Ishikawa (cell line): Measurements from ENCODE around the gene RIPK4.

ENCODE experiments used
- CEBPB ChIP-seq: IDR thresholded peaks from 2 replicates; pipeline ENCODE4 v1.6.1; 2012
- CREB1 ChIP-seq: IDR thresholded peaks from 2 replicates; pipeline ENCODE4 v1.6.1; 2012; ENCODE audit warnings: low read depth
- EGR1 ChIP-seq: IDR thresholded peaks from 2 replicates; pipeline ENCODE4 v1.6.1; 2012
- EP300 ChIP-seq: IDR thresholded peaks from 2 replicates; pipeline ENCODE4 v1.6.1; 2012; ENCODE audit warnings: borderline replicate concordance
- FOXM1 ChIP-seq: IDR thresholded peaks from 2 replicates; pipeline ENCODE4 v1.6.1; 2012; ENCODE audit warnings: low read depth, borderline replicate concordance
- NFIC ChIP-seq: IDR thresholded peaks from 2 replicates; pipeline ENCODE4 v1.6.1; 2012
- RAD21 ChIP-seq: IDR thresholded peaks from 2 replicates; pipeline ENCODE4 v1.6.1; 2012; ENCODE audit warnings: low read depth
- TAF1 ChIP-seq: IDR thresholded peaks from 2 replicates; pipeline ENCODE4 v1.6.1; 2012; ENCODE audit warnings: low read depth, mild to moderate bottlenecking
- TCF12 ChIP-seq: IDR thresholded peaks from 2 replicates; pipeline ENCODE4 v1.6.1; 2012; ENCODE audit warnings: low read depth
- TEAD4 ChIP-seq: IDR thresholded peaks from 2 replicates; pipeline ENCODE4 v1.6.1; 2012
- YY1 ChIP-seq: IDR thresholded peaks from 2 replicates; pipeline ENCODE4 v1.6.1; 2012; ENCODE audit warnings: low read depth
- ZBTB7A ChIP-seq: IDR thresholded peaks from 2 replicates; pipeline ENCODE4 v1.6.1; 2012; ENCODE audit warnings: low read depth
- TF ChIP-seq, protein P1 (sequence below): IDR thresholded peaks from 2 replicates; pipeline ENCODE4 v1.6.1; 2012
- TF ChIP-seq, protein P2 (sequence below): IDR thresholded peaks from 2 replicates; pipeline ENCODE4 v1.6.1; 2012
- TF ChIP-seq, protein P3 (sequence below): IDR thresholded peaks from 2 replicates; pipeline ENCODE4 v1.6.1; 2012; ENCODE audit warnings: low read depth, mild to moderate bottlenecking

The RIPK4 gene

GRCh38 chr21:41715649-41716281, 51.1 kb downstream of the RIPK4 start:
- TF ChIP-seq EGR1 (no peak), RAD21 (no peak), EP300 (no peak), YY1 (no peak), ZBTB7A (no peak), NFIC (no peak), CEBPB (no peak), FOXM1 (no peak), TAF1 (no peak), TEAD4 (no peak), TCF12 (no peak), CREB1 (no peak)
- TF ChIP-seq, protein P1, sequence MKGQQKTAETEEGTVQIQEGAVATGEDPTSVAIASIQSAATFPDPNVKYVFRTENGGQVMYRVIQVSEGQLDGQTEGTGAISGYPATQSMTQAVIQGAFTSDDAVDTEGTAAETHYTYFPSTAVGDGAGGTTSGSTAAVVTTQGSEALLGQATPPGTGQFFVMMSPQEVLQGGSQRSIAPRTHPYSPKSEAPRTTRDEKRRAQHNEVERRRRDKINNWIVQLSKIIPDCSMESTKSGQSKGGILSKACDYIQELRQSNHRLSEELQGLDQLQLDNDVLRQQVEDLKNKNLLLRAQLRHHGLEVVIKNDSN: no peak
- TF ChIP-seq, protein P2, sequence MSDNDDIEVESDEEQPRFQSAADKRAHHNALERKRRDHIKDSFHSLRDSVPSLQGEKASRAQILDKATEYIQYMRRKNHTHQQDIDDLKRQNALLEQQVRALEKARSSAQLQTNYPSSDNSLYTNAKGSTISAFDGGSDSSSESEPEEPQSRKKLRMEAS: no peak
- TF ChIP-seq, protein P3, sequence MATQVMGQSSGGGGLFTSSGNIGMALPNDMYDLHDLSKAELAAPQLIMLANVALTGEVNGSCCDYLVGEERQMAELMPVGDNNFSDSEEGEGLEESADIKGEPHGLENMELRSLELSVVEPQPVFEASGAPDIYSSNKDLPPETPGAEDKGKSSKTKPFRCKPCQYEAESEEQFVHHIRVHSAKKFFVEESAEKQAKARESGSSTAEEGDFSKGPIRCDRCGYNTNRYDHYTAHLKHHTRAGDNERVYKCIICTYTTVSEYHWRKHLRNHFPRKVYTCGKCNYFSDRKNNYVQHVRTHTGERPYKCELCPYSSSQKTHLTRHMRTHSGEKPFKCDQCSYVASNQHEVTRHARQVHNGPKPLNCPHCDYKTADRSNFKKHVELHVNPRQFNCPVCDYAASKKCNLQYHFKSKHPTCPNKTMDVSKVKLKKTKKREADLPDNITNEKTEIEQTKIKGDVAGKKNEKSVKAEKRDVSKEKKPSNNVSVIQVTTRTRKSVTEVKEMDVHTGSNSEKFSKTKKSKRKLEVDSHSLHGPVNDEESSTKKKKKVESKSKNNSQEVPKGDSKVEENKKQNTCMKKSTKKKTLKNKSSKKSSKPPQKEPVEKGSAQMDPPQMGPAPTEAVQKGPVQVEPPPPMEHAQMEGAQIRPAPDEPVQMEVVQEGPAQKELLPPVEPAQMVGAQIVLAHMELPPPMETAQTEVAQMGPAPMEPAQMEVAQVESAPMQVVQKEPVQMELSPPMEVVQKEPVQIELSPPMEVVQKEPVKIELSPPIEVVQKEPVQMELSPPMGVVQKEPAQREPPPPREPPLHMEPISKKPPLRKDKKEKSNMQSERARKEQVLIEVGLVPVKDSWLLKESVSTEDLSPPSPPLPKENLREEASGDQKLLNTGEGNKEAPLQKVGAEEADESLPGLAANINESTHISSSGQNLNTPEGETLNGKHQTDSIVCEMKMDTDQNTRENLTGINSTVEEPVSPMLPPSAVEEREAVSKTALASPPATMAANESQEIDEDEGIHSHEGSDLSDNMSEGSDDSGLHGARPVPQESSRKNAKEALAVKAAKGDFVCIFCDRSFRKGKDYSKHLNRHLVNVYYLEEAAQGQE: no peak

DNA sequence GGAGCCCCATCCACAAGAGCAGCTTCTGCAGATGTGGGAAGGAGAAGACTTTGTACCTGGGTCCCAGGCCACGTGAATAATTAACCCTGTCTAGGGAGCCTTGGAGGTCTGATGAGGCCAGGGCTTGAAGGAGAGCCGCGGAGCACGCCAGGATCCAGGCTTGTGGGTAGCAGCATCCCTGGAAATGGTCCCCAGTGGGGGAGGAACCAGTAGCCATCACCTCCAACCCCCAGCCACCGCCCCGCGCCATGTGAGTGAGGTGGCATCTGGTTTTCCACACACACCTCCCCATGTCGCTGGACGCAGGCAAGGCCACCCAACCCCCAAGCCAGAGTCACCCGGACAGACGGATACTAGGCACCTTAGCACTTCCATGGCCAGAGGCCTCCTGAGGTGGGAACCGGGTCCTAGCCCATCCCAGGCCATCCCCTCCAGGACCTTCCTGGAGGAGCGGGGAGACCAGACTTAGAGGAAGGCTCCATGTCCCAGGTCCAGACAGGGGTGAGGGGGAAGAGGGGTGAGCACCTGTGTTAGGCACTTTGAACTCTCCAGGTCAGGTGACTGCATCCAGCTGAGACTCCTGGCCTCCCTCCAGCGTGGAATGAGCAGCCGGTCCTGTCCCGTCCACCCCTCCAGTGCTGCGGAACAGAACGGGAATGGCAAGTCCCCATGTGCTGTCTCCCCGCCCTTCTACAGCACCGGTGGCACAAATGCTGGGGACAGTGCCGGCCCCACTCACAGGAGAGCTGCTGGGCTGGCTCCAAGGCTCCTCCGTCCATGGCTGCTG, 53.2 kb downstream of the RIPK4 start:
- TF ChIP-seq CEBPB: no peak
- TF ChIP-seq, protein P1: peak; percentile 39; the same call in 1 of the 2 replicates

DNA sequence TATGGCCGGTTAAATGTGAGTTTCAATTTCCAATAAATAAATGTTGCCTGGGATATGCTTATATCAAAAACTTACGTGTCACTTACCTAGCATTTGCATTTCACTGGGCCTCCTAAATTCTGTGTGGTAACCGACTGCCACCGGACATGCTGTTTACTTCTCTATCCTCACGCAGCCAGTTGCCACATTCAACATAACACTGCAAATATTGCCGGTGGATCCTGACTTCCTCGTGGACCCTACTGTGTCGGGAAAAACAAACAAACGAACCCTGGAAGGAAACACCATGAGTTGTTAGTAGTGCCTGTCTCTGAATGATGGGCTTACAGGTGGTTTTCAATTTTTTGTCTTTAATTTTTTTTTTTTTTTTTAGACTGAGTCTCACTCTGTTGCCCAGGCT, 54.1 kb downstream of the RIPK4 start:
- TF ChIP-seq FOXM1 (no peak), TAF1 (no peak), TEAD4 (no peak), ZBTB7A (no peak), CEBPB (no peak), CREB1 (no peak), YY1 (no peak), EGR1 (no peak), NFIC (no peak), EP300 (no peak), RAD21 (no peak)
- TF ChIP-seq, protein P3: no peak
- TF ChIP-seq, protein P1: no peak
- TF ChIP-seq, protein P2: no peak

GRCh38 chr21:41712201-41712600, 54.7 kb downstream of the RIPK4 start:
- no peak for TF ChIP-seq NFIC
- no peak for TF ChIP-seq TCF12
- no peak for TF ChIP-seq YY1
- TF ChIP-seq, protein P3: no peak
- TF ChIP-seq, protein P2: no peak
- no peak for TF ChIP-seq ZBTB7A
- TF ChIP-seq EGR1: no peak
- TF ChIP-seq TAF1: no peak
